D341Med (cell line): ENCODE data around the gene RHBG.
"Not testable (repeated sequence)": the region's sequence is repeated elsewhere in the genome, so short reads cannot be mapped to it uniquely, and the experiment has no call there.

Source experiments
- DNase-seq: peaks from one replicate; pipeline ENCODE4 v3.0.0; 2012; ENCODE audit warnings: low spot score

RHBG gene

GRCh38 chr1:156365754-156366153 is 3.3 kb upstream of the RHBG start:
- DNase-seq = no peak

- no peak for DNase-seq
These were observed 2.4 kb upstream of the RHBG start for GRCh38 chr1:156366378-156367166.

- DNase-seq = no peak
These were observed 1.4 kb upstream of the RHBG start for GRCh38 chr1:156367383-156368156.

- DNase-seq = no peak
These were observed 803 bp upstream of the RHBG start for GRCh38 chr1:156368157-156368658.

GRCh38 chr1:156369685-156370286 is 775 bp downstream of the RHBG start:
- DNase-seq = not testable (repeated sequence)

GRCh38 chr1:156371553-156372264 is 2.7 kb downstream of the RHBG start:
- DNase-seq = no peak

GRCh38 chr1:156372265-156372586 is 3.2 kb downstream of the RHBG start:
- no peak for DNase-seq

GRCh38 chr1:156372876-156373275 is 3.9 kb downstream of the RHBG start:
- DNase-seq = no peak

GRCh38 chr1:156373546-156373945 is 4.5 kb downstream of the RHBG start:
- no peak for DNase-seq

DNA sequence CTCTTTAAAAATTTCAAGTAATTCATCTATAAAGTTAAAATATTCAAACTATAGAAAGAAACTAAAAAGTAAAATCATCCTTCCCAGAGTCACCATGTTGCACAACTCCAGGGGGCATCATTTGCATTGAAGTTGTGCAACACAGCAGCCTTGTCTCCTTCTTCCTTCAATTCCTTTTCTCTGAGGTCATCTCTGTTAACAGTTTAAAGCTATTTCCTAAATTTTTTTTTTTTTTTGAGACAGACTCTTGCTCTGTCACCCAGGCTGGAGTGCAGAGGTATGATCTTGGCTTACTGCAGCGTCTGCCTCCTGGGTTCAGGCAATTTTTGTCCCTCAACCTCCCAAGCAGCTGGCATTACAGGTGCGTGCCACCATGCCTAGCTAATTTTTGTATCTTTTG is 7.1 kb downstream of the RHBG start:
- DNase-seq = no peak

GRCh38 chr1:156376958-156377919 is 8.2 kb downstream of the RHBG start:
- no peak for DNase-seq

GRCh38 chr1:156378557-156378956 is 9.5 kb downstream of the RHBG start:
- DNase-seq = no peak

- no peak for DNase-seq
These were observed 10.6 kb downstream of the RHBG start for GRCh38 chr1:156379420-156380165.

- no peak for DNase-seq
These were observed 13.6 kb downstream of the RHBG start for GRCh38 chr1:156382561-156382960.

- peak; percentile 94 for DNase-seq
These were observed 14.0 kb downstream of the RHBG start for GRCh38 chr1:156383023-156383422.

- no peak for DNase-seq
These were observed 15.0 kb downstream of the RHBG start for GRCh38 chr1:156384007-156384406.

DNA sequence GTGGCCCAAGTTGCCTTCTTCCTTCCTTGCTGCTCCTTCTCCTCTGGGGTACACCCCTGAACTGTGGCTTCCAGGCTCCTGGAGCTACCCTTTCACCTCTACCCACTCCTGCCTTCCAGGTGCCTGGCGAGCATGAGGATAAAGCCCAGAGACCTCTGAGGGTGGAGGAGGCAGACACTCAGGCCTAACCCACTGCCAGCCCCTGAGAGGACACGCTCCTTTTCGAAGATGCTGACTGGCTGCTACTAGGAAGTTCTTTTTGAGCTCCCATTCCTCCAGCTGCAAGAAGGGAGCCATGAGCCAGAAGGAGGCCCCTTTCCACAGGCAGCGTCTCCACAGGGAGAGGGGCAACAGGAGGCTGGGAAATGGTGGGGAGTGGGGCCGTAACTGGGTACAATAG is 15.6 kb downstream of the RHBG start:
- no peak for DNase-seq

GRCh38 chr1:156385534-156386031 is 16.6 kb downstream of the RHBG start:
- peak; percentile 85 for DNase-seq

DNA sequence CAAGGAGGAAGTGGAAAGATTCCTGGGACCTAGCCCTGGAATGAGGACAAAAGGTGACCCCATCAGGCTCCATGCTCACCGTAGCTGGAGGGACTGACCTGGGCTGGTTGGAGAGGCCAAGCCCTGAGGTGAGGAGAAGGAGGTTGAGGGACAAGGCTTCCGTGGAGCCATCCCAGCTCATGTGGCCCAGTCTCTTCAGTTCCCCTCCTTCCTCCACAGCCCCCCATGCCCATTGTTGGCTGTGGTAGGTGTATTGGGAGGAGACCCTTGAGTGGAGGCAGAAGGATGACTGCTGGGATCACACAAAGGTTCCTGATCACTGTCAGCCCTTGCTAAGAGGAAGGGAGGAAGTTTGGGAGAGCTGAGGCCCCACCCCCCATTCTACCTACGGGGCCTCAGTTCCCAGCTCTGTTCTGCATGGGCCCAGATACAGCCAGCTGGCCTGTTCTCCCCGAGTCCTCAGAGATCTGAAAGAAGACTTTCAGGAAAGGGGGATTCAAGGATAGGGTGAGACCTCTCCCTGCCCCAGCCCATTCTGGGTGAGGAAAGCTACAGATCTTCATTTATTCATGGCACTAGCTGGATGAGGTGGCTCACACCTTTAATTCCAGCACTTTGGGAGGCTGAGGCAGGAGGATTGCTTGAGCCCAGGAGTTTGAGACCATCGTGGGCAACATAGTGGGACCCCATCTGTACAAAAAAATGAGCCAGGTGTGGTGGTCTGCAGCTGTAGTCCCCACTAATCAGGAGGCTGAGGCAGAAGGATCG is 17.3 kb downstream of the RHBG start:
- no peak for DNase-seq
